Naive B cell (primary cell): ENCODE results near the gene DYNLRB1. TPM values are rescaled to one million over a fixed set of nuclear protein-coding genes. Genes with fewer than 3 reads are reported as not detected.

Experiments used
- ATAC-seq, 2 donors: fragments of 150-1000 bp; cut with Tn5 transposase; 2 replicates each; pipeline ENCODE4 v1.10.0; 2021; ENCODE audit warnings: low read depth in 2 of 2, mild to moderate bottlenecking in 2 of 2, moderate library complexity in 2 of 2
- DNase-seq: peaks from one replicate; pipeline ENCODE4 v3.0.0; 2022
- H3K27ac Mint-ChIP-seq, 6 donors: one replicate each; pipeline ENCODE4 v1.8.0; 2020 to 2022; ENCODE audit warnings: mild to moderate bottlenecking in 6 of 6, mixed read lengths in 6 of 6, moderate library complexity in 5 of 6, inconsistent platforms in 2 of 6
- H3K27me3 Mint-ChIP-seq, 3 donors: one replicate each; pipeline ENCODE4 v1.8.0; 2021 to 2022; ENCODE audit warnings: mixed read lengths in 3 of 3, mild to moderate bottlenecking in 1 of 3
- H3K36me3 Mint-ChIP-seq, 2 donors: one replicate each; pipeline ENCODE4 v1.8.0; 2020 to 2022; ENCODE audit warnings: mixed read lengths in 2 of 2, inconsistent platforms in 1 of 2, mild to moderate bottlenecking in 1 of 2
- H3K4me1 Mint-ChIP-seq, 3 donors: one replicate each; pipeline ENCODE4 v1.8.0; 2020 to 2022; ENCODE audit warnings: mixed read lengths in 3 of 3, inconsistent platforms in 1 of 3, mild to moderate bottlenecking in 1 of 3, moderate library complexity in 1 of 3
- H3K4me3 Mint-ChIP-seq, 8 donors: one replicate each; pipeline ENCODE4 v1.8.0; 2020 to 2022; ENCODE audit warnings: mild to moderate bottlenecking in 8 of 8, mixed read lengths in 8 of 8, moderate library complexity in 8 of 8, inconsistent platforms in 2 of 8
- H3K9me3 Mint-ChIP-seq, 7 donors: one replicate each; pipeline ENCODE4 v1.8.0; 2020 to 2022; ENCODE audit warnings: mixed read lengths in 7 of 7, mild to moderate bottlenecking in 5 of 7, inconsistent platforms in 2 of 7, moderate library complexity in 1 of 7
- polyA plus RNA-seq, 6 donors: library from polyadenylated mRNA; unstranded; fragments of 300-500 nt; fragmentation: Illumina TruSeq; gene quantifications; one replicate each; pipeline ENCODE4 v1.2.3, GENCODE V29; 2021; ENCODE audit warnings: low read depth in 6 of 6

Gene DYNLRB1
- polyA plus RNA-seq, 6 donors from 2014 or later, result 216 to 265 (median 253) TPM

DNA sequence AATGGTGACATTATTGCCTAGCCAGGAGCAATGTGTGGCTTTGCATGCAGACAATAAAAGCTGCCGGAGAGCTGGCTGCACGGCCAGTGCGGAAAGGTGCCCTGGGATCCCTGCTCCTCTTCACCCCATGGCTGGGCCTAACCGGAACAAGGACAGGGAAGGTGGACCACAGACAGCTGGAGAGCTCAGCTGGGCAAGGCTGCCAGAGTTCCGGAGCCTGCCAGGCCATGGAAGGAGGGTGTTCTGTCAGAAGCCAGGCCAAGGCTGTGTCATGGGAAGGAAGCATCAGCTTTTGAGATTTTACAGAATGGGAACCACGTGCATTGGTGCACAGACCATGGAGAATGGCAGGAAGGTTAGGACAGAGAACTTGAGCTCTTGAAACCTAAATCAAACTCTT is 67.3 kb downstream of the DYNLRB1 start:
- H3K4me3 Mint-ChIP-seq, result no peak overlapping the region
- H3K27ac Mint-ChIP-seq, result peak overlapping the region in 1 of 6 donors; percentile 76
- ATAC-seq (no peak), DNase-seq (no peak)
- H3K9me3 Mint-ChIP-seq, result peaks cover 0 to 9% (median 2%) of the 10 kb centered on the region in 7 donors
- peaks cover 15 to 32% (median 22%) of the 10 kb centered on the region in 3 donors for H3K4me1 Mint-ChIP-seq
- H3K36me3 Mint-ChIP-seq, result peaks cover 14 to 15% of the 10 kb centered on the region in 2 donors
- no peaks in the 10 kb centered on the region for H3K27me3 Mint-ChIP-seq

DNA sequence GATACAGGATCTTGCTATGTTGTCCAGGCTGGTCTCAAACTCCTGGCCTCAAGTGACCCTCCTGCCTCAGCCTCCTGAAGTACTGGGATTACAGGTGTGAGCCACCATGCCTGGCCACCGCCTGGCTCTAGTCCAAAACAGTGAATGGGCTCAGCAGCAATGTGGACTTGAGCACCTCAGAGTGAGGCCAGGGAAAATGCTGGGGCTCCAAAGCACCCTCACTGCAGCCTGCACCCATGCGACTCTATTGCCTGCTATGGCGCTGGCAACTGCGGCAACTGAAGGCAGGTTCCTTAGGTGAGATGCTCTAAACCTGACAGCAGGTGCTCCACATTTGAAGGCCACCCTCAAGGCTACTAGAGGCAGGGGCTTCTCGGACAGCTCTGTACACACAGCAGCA is 68.8 kb downstream of the DYNLRB1 start:
- peaks cover 7 to 21% (median 15%) of the 10 kb centered on the region in 3 donors for H3K4me1 Mint-ChIP-seq
- H3K36me3 Mint-ChIP-seq, result peaks cover 6 to 15% of the 10 kb centered on the region in 2 donors
- no peaks in the 10 kb centered on the region for H3K27me3 Mint-ChIP-seq
- H3K27ac Mint-ChIP-seq, result peak overlapping the region in 1 of 6 donors; percentile 22
- peaks cover 0 to 9% (median 2%) of the 10 kb centered on the region in 7 donors for H3K9me3 Mint-ChIP-seq
- DNase-seq, result no peak
- no peak overlapping the region for H3K4me3 Mint-ChIP-seq
- ATAC-seq, result no peak

DNA sequence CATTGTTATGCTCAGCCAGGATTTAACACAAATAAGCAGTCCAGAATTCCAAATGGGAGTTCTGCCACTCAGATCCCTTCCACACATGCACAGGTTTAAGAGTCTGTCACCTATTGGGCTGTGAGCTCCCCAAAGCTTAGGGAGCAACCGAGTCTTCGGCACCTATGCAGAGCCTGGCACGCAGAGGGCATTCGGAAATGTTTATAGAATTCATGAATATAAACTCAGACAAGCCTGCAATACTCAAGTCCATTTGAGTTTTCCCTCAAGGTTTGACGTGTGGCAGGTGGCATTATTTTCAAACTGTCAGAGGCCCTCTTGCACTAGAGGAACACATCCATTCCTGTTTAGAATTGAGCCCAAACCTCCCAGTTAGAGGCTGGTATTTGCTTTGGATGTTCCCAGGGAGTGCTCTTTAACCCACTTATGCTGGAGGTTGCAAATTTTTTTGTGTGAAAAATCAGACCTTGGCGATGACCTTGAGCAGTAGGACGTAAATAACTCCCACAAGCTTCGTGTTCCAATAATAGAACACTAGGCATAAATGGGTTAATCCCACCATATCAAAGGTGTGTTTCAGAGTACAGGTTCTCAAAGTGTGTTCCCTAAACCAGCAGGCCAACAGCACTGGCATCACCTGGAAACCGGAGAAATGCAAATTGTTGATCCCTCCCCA is 70.4 kb downstream of the DYNLRB1 start:
- no peak for DNase-seq
- Mint-ChIP-seq H3K4me3 (peak overlapping the region in 1 of 8 donors; percentile 6), H3K27ac (no peak overlapping the region), H3K4me1 (peaks cover 0 to 6% (median 4%) of the 10 kb centered on the region in 3 donors), H3K27me3 (no peaks in the 10 kb centered on the region), H3K36me3 (peaks cover 0 to 8% of the 10 kb centered on the region in 2 donors), H3K9me3 (peaks cover 0 to under 1% (median 0%) of the 10 kb centered on the region in 7 donors)
- ATAC-seq, result no peak

Other genes starting within 250 kb of the DYNLRB1 start
- 10 to 100 TPM; 32.1 to 46.8 (median 34.5) TPM for gene AHCY, start 213.1 kb upstream of the DYNLRB1 start, polyA plus RNA-seq
- gene ITCH, start 153.1 kb upstream of the DYNLRB1 start, polyA plus RNA-seq, result 10 to 100 TPM in 5 of 6 donors, 1 to 10 TPM in 1; 8.1 to 36.0 (median 25.3) TPM
- 1 to 10 TPM in 4 of 6 donors, under 1 TPM in 2; 0.49 to 3.5 (median 1.8) TPM for gene MAP1LC3A, start 42.3 kb downstream of the DYNLRB1 start, polyA plus RNA-seq
- gene PIGU, start 160.7 kb downstream of the DYNLRB1 start, polyA plus RNA-seq, result 10 to 100 TPM; 14.4 to 24.3 (median 22.5) TPM
- gene TP53INP2, start 187.9 kb downstream of the DYNLRB1 start, polyA plus RNA-seq, result 1 to 10 TPM in 4 of 6 donors, under 1 TPM in 2; 0.57 to 1.7 (median 1.2) TPM